ENCODE measurements around the gene CYB5R3. TPM values are rescaled to one million over a fixed set of nuclear protein-coding genes. Genes with fewer than 3 reads are reported as not detected.

CYB5R3 gene
- total RNA-seq, 1 donor from 2014 or later = 181 TPM

GRCh38 chr22:42635531-42635930, 13.7 kb downstream of the CYB5R3 start:
- Mint-ChIP-seq H3K36me3 (ENCODE audit: low read depth, unreplicated experiment) (no peaks in the 10 kb centered on the region), H3K27me3 (ENCODE audit: low read depth, unreplicated experiment) (no peaks in the 10 kb centered on the region), H3K27ac (ENCODE audit: unreplicated experiment) (peak overlapping the region; percentile 89), H3K9me3 (ENCODE audit: unreplicated experiment) (no peaks in the 10 kb centered on the region), H3K4me3 (ENCODE audit: unreplicated experiment) (peak overlapping the region; percentile 10), H3K4me1 (ENCODE audit: low read depth, unreplicated experiment) (peaks cover 16% of the 10 kb centered on the region)
- H3K9me3 ChIP-seq (ENCODE audit: insufficient read depth, low read depth, low read length) = no peaks in the 10 kb centered on the region
- FAIRE-seq (peak; percentile 93), DNase-seq (ENCODE audit: low read depth) (peak; percentile 89)
- H3K27me3 ChIP-seq (ENCODE audit: insufficient read depth, low read length) = no peaks in the 10 kb centered on the region
- peak overlapping the region; percentile 44 for H3K9ac ChIP-seq (ENCODE audit: low read length)
- H3K27ac ChIP-seq (ENCODE audit: low read depth, low read length) = peak overlapping the region; percentile 68
- H3K4me2 ChIP-seq (ENCODE audit: low read length) = peak overlapping the region; percentile 67
- H4K20me1 ChIP-seq (ENCODE audit: insufficient read depth, low read length) = peaks cover 34% of the 10 kb centered on the region
- H3K4me1 ChIP-seq (ENCODE audit: insufficient read depth, low read length) = peaks cover 25% of the 10 kb centered on the region
- no peak overlapping the region for H2AFZ ChIP-seq (ENCODE audit: low read depth, low read length)
- TF ChIP-seq EZH2 (IDR thresholded peaks at IDR 0.05; ENCODE audit: insufficient read depth, low read length) = no peak
- TF ChIP-seq CTCF (IDR thresholded peaks at IDR 0.05; ENCODE audit: insufficient read depth, low read depth, low read length) = no peak
- peaks cover 51% of the 10 kb centered on the region for H3K79me2 ChIP-seq (ENCODE audit: insufficient read depth, low read length)
- H3K36me3 ChIP-seq (ENCODE audit: insufficient read depth, low read length) = peaks cover 13% of the 10 kb centered on the region
- no peak overlapping the region for H3K4me3 ChIP-seq (ENCODE audit: insufficient read depth, low read depth, low read length)

GRCh38 chr22:42633013-42633412, 16.2 kb downstream of the CYB5R3 start:
- Histone ChIP-seq H3K9ac (ENCODE audit: low read length) (no peak overlapping the region), H4K20me1 (ENCODE audit: insufficient read depth, low read length) (peaks cover 31% of the 10 kb centered on the region), H3K9me3 (ENCODE audit: insufficient read depth, low read depth, low read length) (no peaks in the 10 kb centered on the region), H3K79me2 (ENCODE audit: insufficient read depth, low read length) (peaks cover 34% of the 10 kb centered on the region), H3K27ac (ENCODE audit: low read depth, low read length) (no peak overlapping the region), H3K27me3 (ENCODE audit: insufficient read depth, low read length) (no peaks in the 10 kb centered on the region), H2AFZ (ENCODE audit: low read depth, low read length) (no peak overlapping the region), H3K4me3 (ENCODE audit: insufficient read depth, low read depth, low read length) (no peak overlapping the region), H3K4me1 (ENCODE audit: insufficient read depth, low read length) (peaks cover 21% of the 10 kb centered on the region), H3K36me3 (ENCODE audit: insufficient read depth, low read length) (peaks cover 17% of the 10 kb centered on the region), H3K4me2 (ENCODE audit: low read length) (no peak overlapping the region)
- TF ChIP-seq EZH2 (IDR thresholded peaks at IDR 0.05; ENCODE audit: insufficient read depth, low read length) (no peak), CTCF (IDR thresholded peaks at IDR 0.05; ENCODE audit: insufficient read depth, low read depth, low read length) (no peak)
- DNase-seq (ENCODE audit: low read depth) (no peak), FAIRE-seq (no peak)
- peaks cover 4% of the 10 kb centered on the region for H3K36me3 Mint-ChIP-seq (ENCODE audit: low read depth, unreplicated experiment)
- H3K27ac Mint-ChIP-seq (ENCODE audit: unreplicated experiment) = peak overlapping the region; percentile 47
- H3K9me3 Mint-ChIP-seq (ENCODE audit: unreplicated experiment) = no peaks in the 10 kb centered on the region
- peaks cover 12% of the 10 kb centered on the region for H3K4me1 Mint-ChIP-seq (ENCODE audit: low read depth, unreplicated experiment)
- no peaks in the 10 kb centered on the region for H3K27me3 Mint-ChIP-seq (ENCODE audit: low read depth, unreplicated experiment)
- no peak overlapping the region for H3K4me3 Mint-ChIP-seq (ENCODE audit: unreplicated experiment)

- H3K27ac ChIP-seq (ENCODE audit: low read depth, low read length) = no peak overlapping the region
- H4K20me1 ChIP-seq (ENCODE audit: insufficient read depth, low read length) = peaks cover 26% of the 10 kb centered on the region
- Mint-ChIP-seq H3K27ac (ENCODE audit: unreplicated experiment) (no peak overlapping the region), H3K27me3 (ENCODE audit: low read depth, unreplicated experiment) (no peaks in the 10 kb centered on the region), H3K4me3 (ENCODE audit: unreplicated experiment) (no peak overlapping the region), H3K36me3 (ENCODE audit: low read depth, unreplicated experiment) (peaks cover 6% of the 10 kb centered on the region), H3K4me1 (ENCODE audit: low read depth, unreplicated experiment) (peaks cover 12% of the 10 kb centered on the region), H3K9me3 (ENCODE audit: unreplicated experiment) (no peaks in the 10 kb centered on the region)
- FAIRE-seq (no peak), DNase-seq (ENCODE audit: low read depth) (no peak)
- H3K4me1 ChIP-seq (ENCODE audit: insufficient read depth, low read length) = peaks cover 21% of the 10 kb centered on the region
- H3K4me2 ChIP-seq (ENCODE audit: low read length) = no peak overlapping the region
- no peak overlapping the region for H3K9ac ChIP-seq (ENCODE audit: low read length)
- no peak overlapping the region for H3K4me3 ChIP-seq (ENCODE audit: insufficient read depth, low read depth, low read length)
- no peaks in the 10 kb centered on the region for H3K9me3 ChIP-seq (ENCODE audit: insufficient read depth, low read depth, low read length)
- no peak overlapping the region for H2AFZ ChIP-seq (ENCODE audit: low read depth, low read length)
- peaks cover 17% of the 10 kb centered on the region for H3K36me3 ChIP-seq (ENCODE audit: insufficient read depth, low read length)
- no peaks in the 10 kb centered on the region for H3K27me3 ChIP-seq (ENCODE audit: insufficient read depth, low read length)
- H3K79me2 ChIP-seq (ENCODE audit: insufficient read depth, low read length) = peaks cover 25% of the 10 kb centered on the region
- TF ChIP-seq CTCF (IDR thresholded peaks at IDR 0.05; ENCODE audit: insufficient read depth, low read depth, low read length) (peak; percentile 19), EZH2 (IDR thresholded peaks at IDR 0.05; ENCODE audit: insufficient read depth, low read length) (no peak)
Measured at GRCh38 chr22:42632096-42632495, 17.1 kb downstream of the CYB5R3 start.

All from astrocyte (in vitro differentiated cells and primary cell).